HG03442 (cell line): ENCODE data around the gene SLC8A1.
A peak's percentile ranks its signal among the peaks of the same experiment; 100 is the strongest.

Experiments used
- ATAC-seq: cut with Tn5 transposase; IDR thresholded peaks from one replicate; pipeline ENCODE4 v1.9.1; 2021; ENCODE audit warnings: mild to moderate bottlenecking, moderate library complexity; ENCODE audit not compliant: unreplicated experiment

Gene SLC8A1

DNA sequence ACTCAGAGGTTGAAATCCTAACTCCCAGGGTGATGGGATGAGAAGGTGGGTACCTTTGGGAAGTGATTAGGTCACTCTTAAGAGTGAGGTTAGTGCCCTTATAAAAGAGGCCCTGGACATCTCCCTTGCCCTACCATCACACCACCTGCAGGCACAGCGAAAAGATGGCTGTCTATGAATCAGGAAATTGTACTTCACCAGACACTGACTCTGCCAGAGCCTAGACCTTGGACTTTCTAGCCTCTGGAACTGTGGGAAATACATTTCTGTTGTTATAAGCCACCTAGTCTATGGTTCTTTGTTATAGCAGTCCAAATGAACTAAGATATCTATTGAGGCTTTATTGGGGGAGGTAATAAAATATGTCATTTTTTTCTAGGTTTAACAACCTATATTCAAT lies 203.6 kb downstream of the SLC8A1 start:
- no peak for ATAC-seq

DNA sequence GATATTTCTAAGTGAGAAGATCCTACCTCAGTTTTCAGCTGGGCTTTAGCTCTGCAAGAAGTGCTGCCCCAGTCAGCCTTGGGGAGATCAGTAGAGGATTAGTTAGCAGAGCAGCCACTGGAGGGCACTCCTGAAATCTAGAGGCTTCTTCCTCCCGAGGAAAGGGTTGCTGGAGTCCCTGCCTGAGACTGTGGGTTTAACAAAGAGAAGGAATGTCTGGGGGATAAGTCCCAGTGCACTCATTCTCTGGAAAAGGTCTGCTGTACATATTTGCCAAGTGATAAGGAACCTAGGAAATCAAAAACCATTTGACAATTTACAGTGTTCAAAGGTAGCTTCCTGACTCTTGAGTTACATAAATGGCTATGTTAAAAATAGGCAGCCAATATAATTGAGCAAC lies 207.2 kb downstream of the SLC8A1 start:
- peak; percentile 69 for ATAC-seq

DNA sequence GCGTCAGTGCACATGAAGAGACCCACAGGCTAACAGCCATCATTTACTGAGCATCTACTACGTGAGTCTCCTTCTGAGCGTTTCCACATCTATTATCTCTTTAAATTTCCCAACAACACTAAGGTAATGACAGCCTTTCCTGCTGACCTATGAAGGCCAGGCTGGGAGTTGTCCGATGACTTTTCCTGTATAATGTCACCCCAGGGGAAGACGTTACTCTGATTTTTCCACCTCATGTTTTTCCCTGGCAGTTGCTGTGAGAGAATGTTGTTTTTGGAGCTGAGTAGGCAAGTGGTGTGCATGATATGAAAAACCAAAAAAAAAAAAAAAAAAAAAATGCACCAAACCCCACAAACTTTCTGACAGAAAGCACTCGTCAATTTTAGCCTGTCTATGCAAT lies 207.6 kb downstream of the SLC8A1 start:
- no peak for ATAC-seq

DNA sequence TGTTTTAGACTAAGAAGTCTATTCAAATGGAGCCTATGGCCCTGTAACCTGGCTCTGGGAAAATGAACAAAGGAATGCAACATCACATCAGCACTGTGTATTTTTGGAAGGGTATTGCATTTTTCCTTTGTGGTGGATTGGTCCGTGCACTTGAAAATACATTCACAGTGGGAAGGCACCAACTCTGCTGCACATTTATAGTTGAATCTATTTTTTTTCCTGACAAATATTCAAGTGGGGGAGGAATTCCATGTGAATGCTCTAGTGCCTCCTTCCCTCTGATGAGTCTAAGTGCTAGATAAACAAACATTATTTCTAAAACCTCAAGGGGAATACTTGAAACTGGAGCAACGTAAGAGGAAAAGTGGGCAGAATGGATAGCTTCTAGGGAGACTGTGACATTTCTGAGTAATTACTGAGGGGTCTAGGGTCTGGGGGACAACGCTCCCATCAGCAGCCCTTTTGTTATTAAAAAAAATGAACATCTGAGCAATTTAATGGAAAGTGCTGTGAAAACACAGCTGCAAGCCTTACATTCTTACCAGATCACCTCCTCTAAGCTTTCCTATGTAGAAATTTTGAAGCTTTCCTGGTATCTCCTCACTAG lies 208.2 kb downstream of the SLC8A1 start:
- no peak for ATAC-seq

DNA sequence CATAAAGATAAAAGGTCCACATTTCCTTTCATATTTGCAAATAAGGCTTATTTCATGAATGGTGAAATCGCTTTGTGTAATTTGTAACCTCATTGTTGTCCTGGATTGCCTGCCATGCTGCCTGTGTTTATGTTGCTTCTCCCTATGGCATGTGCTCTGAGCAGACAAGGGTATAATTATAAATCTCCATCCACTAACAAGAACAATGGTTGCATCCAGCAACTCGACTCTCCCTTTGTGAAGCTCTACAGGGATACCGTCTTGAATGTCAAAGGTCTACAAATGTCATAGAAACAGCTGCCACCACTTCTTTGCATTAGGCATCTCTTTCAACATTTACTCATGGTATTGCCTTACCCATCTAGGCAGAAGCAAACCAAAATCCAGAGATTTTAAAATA lies 209.6 kb downstream of the SLC8A1 start:
- ATAC-seq: no peak

DNA sequence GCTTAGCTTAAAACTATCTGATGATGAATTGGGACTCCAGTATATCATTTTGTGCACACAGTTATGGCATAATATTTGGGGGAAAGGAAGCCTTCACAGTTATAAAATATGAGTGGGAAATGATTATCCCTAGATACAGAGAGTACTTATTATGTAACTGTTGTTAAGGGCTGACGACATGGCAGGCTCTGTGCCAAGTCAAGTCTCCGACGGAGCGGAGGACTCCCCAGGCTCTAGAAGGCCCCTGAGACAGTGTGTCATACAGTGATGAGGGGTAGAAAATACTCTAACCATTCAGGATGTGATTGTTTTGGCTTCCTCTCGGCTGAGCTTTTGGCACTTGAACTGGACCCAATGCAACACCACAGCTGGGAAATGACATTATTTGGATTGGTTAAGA lies 211.8 kb downstream of the SLC8A1 start:
- no peak for ATAC-seq

DNA sequence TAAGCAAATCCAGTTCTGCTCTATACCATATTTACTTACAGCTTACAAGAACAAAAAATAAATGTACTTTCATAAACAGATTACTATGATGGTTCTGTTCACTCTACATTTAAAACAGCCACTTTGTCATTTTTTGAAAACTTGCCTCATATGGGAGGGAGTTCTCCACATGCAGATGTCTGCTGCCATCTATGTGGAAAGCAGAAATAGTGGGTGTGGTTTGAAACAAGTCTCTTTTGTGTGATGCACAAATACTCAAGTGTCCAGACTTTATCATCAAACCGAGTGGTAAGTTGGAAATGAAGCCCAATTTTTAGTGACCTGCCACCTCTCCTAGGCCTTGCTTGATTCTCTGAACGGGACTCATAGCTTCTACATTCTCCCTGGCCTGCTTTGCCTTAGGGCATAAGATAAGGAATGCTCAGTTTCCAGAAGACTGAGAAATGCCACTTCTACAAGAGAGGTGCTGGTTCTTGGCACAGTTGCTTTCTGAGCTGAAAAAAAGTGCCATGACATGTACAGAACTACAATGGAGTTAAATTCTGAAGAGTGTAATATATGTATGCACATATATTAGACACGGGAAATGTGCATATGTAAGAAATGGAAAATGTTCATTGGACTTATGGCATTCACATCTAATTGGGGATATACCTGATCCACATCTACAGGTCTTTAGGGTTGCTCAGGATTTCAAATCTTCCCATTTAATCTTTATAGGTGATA lies 221.0 kb downstream of the SLC8A1 start:
- no peak for ATAC-seq

DNA sequence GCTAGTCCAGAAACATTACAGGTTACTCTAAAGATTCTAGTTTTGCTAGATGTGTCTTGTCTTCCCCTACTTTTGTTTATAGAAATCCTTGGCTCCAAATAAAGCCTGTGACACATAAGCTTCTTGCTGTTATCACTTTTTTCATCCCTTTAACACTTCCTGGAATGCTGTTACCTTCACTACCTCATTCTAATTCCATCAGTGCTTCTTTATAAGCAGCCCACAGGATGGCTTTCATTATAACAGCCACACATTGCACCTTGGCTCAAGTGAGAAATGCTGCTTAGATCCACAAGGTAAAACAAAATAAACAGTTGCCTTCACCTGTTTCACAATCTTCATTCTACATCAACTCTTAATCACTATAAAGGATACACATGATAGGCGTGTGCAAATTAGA lies 221.7 kb downstream of the SLC8A1 start:
- ATAC-seq: no peak

DNA sequence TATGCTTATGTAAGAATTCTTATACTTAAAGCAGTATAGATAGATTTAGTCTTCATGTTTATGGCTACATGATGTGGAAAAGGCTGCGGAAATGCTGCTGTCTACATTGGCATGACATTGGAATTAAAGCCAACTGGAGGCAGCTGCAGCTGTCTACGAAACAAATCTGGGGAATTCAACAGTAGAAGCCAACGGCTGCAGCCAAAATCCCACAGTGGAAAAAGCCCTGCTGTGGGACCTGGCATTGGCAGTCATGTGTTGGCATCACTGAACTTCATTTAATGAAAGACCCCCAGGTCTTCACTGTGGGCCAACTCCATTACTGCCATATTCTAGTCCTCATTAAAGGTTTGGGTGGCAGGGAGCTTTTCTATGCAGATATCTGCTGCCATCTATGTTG lies 223.6 kb downstream of the SLC8A1 start:
- no peak for ATAC-seq

DNA sequence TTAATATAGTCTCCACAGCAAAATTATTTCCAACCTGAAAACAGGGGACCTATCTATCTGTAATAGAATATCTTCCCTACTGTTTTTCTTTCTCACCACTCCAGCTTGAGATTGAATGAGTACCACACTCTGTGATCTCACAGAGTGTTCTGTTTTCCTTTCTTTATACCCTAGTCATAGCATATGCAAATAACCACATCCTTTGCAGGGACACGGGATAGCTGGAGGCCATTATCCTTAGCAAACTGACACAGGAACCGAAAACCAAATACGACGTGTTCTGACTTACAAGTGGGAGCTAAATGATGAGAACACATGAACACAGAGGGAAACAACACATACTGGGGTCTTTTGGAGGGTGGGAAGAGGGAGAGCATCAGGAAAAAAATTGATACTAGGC lies 224.7 kb downstream of the SLC8A1 start:
- no peak for ATAC-seq

DNA sequence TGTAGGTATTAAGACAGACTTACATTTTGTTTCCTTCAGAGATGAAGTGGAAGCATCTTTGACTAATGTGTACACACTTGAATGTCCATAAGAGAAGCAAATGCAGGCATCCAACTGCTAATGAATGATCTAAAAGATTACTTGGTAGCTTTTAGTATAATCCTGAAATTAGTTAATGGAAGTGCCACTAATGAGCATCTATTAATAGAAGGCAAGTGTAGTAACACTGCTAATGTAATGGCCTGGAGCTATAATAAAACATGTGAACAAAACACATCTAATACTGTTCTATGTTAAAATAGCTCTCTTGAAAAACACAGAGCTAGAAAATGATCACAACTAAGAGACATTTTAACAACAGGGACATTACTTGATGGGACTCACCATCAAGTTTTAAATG lies 225.3 kb downstream of the SLC8A1 start:
- no peak for ATAC-seq

DNA sequence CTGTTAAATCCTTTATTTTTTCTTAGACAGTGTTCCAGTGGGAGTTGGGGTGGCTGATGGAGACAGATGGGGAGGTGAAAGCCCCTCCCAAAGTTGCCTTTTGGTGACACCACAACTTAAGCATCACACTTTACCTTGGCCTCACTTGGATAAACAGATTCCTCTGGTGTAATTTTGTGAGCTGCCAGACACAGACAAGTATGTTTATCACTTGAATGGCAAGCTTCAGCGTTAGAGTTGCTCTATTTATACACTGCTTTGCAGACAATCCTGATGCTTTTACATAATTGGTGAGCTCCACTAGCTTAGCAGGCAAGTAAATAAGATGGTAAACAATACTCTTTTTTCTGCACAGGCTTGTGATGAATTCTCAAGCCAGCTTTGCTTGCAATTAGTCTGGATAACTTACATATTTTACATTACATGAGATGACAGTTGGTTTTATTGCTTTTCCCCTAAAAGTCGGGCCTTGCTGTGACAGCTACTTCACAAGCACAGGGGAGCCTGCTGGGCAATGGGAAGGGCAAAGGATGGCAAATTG lies 226.2 kb downstream of the SLC8A1 start:
- ATAC-seq: no peak

DNA sequence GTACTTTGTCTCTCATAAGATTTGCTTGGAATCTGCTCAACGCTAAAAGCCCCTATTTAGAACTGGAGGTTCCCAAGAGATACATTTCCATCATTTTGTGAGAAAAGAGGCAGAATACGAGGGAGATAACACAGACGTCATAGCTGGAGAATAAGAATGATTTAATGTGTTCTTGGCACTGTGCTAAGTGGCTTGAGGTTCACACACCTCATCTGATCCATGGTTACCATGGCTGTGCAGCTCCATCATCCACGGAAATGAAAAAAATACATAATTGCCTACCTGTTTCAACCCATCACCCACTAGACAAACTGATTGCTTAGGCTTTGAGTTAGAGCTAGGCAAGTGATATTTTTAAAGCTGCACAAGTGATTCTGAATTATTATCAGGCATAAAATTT lies 227.6 kb downstream of the SLC8A1 start:
- ATAC-seq: no peak

DNA sequence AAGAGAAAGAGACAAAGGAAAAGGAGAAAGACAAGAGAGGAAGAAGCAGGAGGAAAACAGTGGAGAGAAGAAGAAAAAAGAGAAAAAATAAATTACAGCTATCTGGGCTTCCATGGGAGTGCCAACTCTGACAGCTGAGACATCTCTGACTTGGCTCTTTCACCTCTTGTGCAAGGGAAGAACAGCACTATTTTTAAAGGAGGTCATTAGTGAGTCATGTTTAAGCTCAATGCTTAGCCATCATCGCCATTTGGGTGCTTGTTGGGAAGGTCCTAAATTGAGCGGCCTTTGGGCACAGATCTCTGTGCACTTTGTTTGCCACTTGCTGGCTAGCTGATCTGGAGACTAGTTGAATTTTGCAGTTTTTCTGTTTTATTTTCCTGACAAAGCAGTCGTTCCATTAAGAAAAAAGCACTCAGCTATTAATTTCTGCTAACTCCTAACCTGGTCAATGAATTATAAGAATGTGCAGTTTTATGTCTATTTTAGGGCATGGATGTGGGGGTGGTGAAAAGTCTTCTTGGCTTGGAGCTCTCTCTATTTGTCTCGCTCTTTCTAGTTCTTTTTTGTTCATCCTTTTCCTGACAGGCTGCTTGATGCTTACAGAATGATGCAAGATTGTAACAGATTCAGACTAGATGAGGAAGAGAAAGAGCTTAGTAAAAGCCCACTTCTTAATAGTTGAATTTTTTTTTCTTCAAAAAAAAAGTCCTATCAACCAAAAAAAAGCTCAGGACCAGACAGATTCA lies 231.5 kb downstream of the SLC8A1 start:
- no peak for ATAC-seq

DNA sequence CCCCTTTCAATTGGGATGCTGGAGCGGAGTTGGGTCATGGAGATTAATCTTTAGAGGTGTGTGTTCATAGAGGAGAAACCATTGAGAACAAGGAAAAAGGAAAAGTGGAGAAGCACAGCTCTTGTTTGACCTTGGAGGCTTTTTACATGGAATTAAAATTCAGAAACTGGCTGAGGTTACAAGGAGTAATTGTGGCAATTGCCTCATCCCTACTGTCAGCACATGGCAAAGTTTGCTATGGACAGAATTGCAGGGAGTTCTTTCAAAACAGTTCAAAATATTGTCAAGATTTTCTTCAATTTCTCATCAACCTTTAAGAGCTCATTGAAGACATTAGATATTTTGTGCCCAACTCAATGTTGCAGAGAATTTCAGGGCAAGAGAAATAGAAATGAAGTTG lies 232.7 kb downstream of the SLC8A1 start:
- ATAC-seq: no peak

DNA sequence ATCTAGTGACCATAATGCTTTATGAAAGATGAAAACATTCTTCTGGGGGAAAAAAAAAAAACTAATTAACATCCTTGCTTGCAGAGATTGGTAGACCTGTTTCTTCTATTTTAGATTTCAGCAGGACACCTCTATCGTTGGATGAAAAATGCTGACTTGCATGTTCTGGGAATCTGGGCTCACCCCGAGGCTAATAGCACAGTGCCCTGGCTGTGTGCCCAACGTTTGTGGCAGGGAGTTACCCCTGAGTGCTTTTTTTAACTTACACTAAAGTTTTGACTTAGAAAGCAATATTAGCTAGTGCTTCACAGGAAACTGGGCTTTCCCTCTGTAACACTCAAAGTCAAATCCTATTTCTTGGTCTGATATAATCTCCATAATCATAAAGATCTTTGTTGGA lies 233.2 kb downstream of the SLC8A1 start:
- peak; percentile 54 for ATAC-seq

DNA sequence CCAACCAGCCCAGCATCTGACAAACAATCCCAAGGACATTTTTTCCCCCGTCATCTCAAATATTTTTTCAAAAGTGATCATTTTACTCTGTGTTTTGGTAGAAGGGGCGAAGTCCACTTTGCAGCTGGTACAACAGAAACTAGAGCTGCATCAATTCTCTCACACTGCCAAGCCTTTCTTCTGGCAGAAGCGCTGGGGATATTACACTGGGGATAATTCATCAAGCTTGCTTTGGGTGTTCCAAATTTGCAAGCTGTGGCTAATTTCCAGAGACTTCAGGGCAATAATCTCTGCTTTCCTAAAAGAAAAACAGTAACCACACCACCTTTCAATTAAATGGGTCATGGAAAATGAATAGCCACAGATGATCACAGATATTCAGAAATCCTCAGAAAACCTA lies 238.3 kb downstream of the SLC8A1 start:
- no peak for ATAC-seq

DNA sequence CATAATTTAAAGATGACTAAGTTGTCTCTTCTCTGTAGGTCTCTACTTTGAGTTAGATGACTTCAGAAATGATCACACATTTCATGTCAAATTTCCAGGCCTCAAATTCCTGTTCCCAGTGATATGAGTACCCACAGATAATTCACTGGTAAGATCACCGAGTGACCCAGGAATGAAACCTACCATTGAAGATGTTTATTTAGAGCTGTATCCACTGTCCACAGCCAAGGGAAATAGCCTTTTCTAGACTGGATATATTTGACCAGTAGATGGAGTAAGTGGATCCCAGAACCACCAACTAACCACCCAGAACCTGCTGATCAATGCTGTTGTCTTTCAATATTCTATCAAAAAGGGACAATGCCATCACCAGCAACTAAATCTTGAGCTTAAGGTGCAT lies 238.8 kb downstream of the SLC8A1 start:
- no peak for ATAC-seq

DNA sequence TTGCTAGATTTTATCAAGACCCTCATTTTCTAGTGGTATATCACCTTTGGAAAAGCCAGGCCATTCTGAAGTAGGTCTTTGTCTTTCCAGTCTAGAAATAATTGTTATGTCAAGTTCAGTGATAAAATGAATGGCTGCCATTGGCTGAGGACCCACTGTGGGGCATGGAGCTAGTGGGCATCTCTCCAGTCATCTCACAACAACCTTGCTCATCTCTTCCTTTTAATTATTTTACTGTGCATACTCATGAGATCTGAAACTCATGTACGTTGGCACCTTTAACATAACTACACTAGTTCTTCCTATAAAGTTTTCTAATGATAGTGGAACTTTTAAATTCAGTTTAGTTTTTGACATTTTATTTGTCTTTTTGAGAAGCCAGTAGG lies 240.9 kb downstream of the SLC8A1 start:
- no peak for ATAC-seq

DNA sequence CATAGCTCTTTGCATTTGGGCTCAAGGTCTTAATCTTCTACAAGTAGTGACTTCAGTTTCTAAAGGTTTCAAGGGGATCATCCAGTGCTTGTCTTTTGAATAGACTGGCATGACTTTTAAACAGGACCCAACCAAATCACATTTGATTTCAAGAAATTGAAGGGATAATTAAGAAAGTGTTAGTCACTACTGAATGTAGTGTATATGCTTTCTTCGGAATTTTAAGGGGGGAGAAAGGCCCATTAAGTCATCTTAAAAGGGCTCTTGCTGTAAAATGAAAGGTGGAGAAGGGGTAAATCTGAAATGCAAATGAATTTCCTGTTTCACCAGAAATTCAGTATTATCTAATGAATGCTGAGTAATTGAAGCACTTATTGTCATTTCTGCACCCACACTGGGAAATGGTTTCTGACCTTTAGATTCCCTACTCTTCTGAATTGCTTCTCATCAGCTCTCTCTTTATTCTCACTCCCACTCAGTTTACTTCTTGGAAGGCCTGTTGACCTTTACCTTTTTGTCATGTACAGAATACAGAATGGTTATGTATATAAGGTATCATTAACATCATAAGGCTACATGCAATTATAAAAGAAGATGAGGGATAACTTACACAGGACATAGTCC lies 241.4 kb downstream of the SLC8A1 start:
- no peak for ATAC-seq

DNA sequence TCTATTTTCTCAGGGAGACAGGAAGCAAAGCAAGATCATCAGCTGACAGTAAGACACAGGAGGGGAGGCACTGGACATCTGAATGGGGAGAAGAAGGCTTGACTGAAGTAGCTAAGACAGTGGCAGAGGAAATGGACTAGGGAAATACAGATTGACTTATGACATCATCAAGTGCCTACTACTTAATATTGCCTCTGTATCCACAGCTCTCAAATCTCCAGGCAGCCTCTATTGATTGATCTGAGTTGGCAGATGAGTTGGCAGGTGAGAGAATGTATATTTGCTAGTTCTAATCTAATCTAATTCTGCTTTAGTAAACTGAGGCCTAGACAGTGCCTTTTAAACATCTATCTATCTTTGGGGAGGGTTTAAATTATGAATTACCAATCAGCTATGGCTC lies 242.1 kb downstream of the SLC8A1 start:
- ATAC-seq: no peak

DNA sequence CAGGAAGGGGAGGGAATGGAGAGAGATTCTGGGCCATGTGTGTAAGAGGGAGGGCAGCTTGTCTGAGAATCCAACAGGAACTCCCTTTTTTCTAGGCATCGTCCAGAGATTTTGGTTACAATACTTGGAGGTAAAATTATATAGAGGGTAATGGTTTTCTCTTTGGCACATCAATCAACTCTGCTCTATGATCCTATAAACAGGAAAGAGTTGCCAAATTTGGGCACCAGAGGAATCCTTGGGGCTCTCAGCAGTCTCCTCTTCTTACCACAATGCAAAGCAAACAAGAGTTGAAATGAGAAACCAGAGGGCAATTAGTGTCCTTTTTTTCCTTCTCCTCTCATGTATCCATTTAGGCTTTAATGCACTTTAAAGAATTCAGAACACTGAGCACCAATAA lies 243.4 kb downstream of the SLC8A1 start:
- no peak for ATAC-seq
